PC-9 (cell line): Measurements from ENCODE around the gene LMOD2. TPM values are rescaled to one million over a fixed set of nuclear protein-coding genes. Genes with fewer than 3 reads are reported as not detected.

ENCODE experiments used
- BruUV-seq: library from RNA; stranded (reverse); fragments of 400-500 nt; replicated peaks from 2 replicates; lab custom pipeline; 2021; lab: Mats Ljungman, UMichigan
- CTCF ChIA-PET: fragments of 300-600 bp; sonication (Branson Sonifier 250); formaldehyde crosslinking; loops from one replicate; lab custom pipeline; 2022; ENCODE audit warnings: antibody characterized with exemption; lab: Charles Lee
- POLR2A ChIA-PET: fragments of 300-600 bp; sonication (Branson Sonifier 250); formaldehyde crosslinking; loops from one replicate; lab custom pipeline; 2022; ENCODE audit warnings: antibody characterized with exemption; ENCODE audit not compliant: unreplicated experiment; lab: Charles Lee
- DNase-seq, 2 experiments: peaks; one replicate each; pipeline versions ENCODE4 v3.0.0 to v3.0.0-alpha.2; 2015 to 2022; ENCODE audit warnings: mixed read lengths in 1 of 2
- H2AFZ ChIP-seq: fragments of 200-600 bp; sonication (generic); 2 replicates; pipeline ENCODE4 v1.8.1; 2017; ENCODE audit warnings: antibody characterized with exemption
- H3F3A ChIP-seq: fragments of 200-600 bp; sonication (generic); 2 replicates; pipeline ENCODE4 v1.8.1; 2017; ENCODE audit warnings: antibody characterized with exemption, mild to moderate bottlenecking, low read depth; ENCODE audit not compliant: insufficient read depth
- H3K27ac ChIP-seq: fragments of 200-600 bp; sonication (generic); 2 replicates; pipeline ENCODE4 v1.6.1; 2016; ENCODE audit warnings: mixed run types
- H3K27me3 ChIP-seq: fragments of 200-600 bp; sonication (generic); 2 replicates; pipeline ENCODE4 v1.6.1; 2016; ENCODE audit warnings: low read depth, mixed run types; ENCODE audit not compliant: insufficient read depth
- H3K36me3 ChIP-seq: fragments of 200-600 bp; sonication (generic); 2 replicates; pipeline ENCODE4 v1.6.1; 2016; ENCODE audit warnings: low read depth, mixed run types
- H3K4me1 ChIP-seq: fragments of 200-600 bp; sonication (generic); replicated peaks from 2 replicates; pipeline ENCODE4 v1.6.1; 2016; ENCODE audit warnings: mixed run types; ENCODE audit not compliant: insufficient read depth
- H3K4me2 ChIP-seq: fragments of 200-600 bp; sonication (generic); 2 replicates; pipeline ENCODE4 v1.6.1; 2017; ENCODE audit warnings: mixed run types
- H3K4me3 ChIP-seq: fragments of 200-600 bp; sonication (generic); 2 replicates; pipeline ENCODE4 v1.6.1; 2016; ENCODE audit warnings: mixed run types
- H3K79me2 ChIP-seq: fragments of 200-600 bp; sonication (generic); 2 replicates; pipeline ENCODE4 v1.6.1; 2017; ENCODE audit warnings: low read depth, mixed run types
- H3K9me2 ChIP-seq: fragments of 200-600 bp; sonication (generic); 2 replicates; pipeline ENCODE4 v1.8.1; 2017; ENCODE audit warnings: mild to moderate bottlenecking; ENCODE audit not compliant: insufficient read depth
- H3K9me3 ChIP-seq: fragments of 200-600 bp; sonication (generic); 2 replicates; pipeline ENCODE4 v1.8.1; 2016; ENCODE audit warnings: low read depth; ENCODE audit not compliant: insufficient read depth
- H4K20me1 ChIP-seq: fragments of 200-600 bp; sonication (generic); 2 replicates; pipeline ENCODE4 v1.8.1; 2017; ENCODE audit not compliant: insufficient read depth
- EZH2 ChIP-seq: fragments of 200-600 bp; sonication (generic); IDR thresholded peaks from 2 replicates; pipeline ENCODE4 v1.8.0; 2017; ENCODE audit warnings: antibody characterized with exemption, low read depth
- intact Hi-C: fragments of 100-400 bp; cut with micrococcal nuclease; formaldehyde crosslinking; loops from one replicate; pipeline ENCODE4 v1.10.0; 2022; ENCODE audit not compliant: unreplicated experiment
- total RNA-seq: library from RNA; stranded (reverse); gene quantifications from 2 replicates; pipeline ENCODE4 v1.2.3, GENCODE V29; 2021
- TF ChIP-seq, protein P1 (sequence below): fragments of 200-600 bp; sonication (generic); conservative IDR thresholded peaks from 2 replicates; pipeline ENCODE4 v1.6.1; 2017; ENCODE audit warnings: mixed run types, antibody characterized with exemption, mild to moderate bottlenecking, moderate library complexity

LMOD2 gene
- total RNA-seq, 1 experiment from 2014 or later: not detected

DNA sequence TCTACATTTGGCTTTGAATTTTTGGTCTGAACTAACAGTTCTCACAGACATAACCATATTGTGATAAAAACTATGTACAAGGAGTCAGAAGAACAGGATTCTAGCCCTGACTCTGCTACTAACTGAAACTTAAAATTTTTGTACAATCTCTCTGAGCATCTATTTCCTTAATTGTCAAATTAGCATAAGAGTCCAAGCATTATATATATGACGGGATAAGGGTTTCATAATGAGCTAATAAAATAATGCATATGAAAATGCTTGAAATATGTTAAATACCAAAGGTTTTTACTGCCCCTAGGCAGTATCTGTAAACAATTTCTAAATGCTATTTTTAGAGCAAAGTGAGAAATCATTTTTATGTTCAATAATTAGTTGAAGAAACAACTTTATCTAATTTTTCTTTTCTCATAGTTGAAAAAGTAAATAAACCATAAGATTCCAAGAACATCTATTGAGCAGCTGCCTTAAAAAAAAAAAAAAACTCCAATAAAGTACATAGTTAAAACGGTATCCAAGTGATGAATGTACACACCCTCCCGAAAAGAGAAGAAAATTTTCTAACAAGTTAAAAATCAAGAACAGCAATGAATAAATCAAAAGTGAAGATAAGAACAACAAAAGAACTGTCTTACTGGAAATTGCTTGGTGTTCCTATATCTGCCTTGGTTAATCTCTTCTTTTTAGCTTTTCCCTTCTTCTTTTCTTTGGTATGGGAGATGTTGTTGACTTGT, 40.4 kb downstream of the LMOD2 start:
- CTCF ChIA-PET: interaction anchor here (0.5 kb wide), 1 partner anchor 290 kb away, joined by 4 read pairs; no protein-coding TSS in a partner anchor
- BruUV-seq: no TSS peak

DNA sequence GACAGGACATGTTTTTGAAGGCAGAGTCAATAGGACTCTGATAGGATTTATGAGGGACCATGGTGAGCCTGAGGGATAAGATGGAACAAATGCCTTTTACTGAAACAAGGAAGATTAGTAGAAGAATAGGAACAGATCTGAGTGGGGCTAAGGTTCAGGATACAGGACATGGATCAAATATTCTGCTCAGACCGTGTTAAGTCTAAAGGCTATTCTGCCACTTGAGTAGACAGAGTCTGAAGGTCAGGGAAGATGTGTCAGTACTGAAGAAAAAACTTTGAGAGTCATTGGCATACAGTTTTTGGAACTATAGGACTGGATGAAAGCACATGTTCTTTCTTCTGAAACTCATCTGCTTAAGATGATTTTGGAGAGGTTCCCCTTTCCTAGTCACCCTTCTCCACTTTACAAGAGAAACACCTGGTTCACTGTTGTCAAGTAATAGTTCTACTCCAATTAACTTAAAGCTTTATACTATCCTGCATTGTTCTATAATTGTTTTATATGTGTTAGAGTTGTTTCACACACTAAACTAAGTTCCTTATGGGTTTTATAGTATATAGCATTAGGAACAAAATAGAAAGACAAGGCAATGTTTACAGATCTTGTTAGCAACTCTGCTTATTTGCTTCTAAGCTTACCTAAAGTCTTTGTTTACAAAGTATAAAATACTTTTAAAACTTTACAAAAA, 49.7 kb downstream of the LMOD2 start:
- CTCF ChIA-PET: no interaction called here

More for the DNA sequence above, 40.4 kb downstream of the LMOD2 start:
- Histone ChIP-seq H3K4me1 (no peaks in the 10 kb centered on the region), H3K27me3 (no peaks in the 10 kb centered on the region), H3K36me3 (peaks cover 47% of the 10 kb centered on the region; the same call in 1 of the 2 replicates), H4K20me1 (peaks cover 4% of the 10 kb centered on the region), H3K79me2 (no peaks in the 10 kb centered on the region), H3F3A (peaks cover 3% of the 10 kb centered on the region; the same call in 1 of the 2 replicates), H3K27ac (no peak overlapping the region), H3K4me3 (no peak overlapping the region), H3K9me2 (no peaks in the 10 kb centered on the region), H3K4me2 (no peak overlapping the region), H3K9me3 (no peaks in the 10 kb centered on the region), H2AFZ (no peak overlapping the region)
- intact Hi-C loops: no loop called here
- no peak for DNase-seq
- POLR2A ChIA-PET: no interaction called here
- TF ChIP-seq, protein P1, sequence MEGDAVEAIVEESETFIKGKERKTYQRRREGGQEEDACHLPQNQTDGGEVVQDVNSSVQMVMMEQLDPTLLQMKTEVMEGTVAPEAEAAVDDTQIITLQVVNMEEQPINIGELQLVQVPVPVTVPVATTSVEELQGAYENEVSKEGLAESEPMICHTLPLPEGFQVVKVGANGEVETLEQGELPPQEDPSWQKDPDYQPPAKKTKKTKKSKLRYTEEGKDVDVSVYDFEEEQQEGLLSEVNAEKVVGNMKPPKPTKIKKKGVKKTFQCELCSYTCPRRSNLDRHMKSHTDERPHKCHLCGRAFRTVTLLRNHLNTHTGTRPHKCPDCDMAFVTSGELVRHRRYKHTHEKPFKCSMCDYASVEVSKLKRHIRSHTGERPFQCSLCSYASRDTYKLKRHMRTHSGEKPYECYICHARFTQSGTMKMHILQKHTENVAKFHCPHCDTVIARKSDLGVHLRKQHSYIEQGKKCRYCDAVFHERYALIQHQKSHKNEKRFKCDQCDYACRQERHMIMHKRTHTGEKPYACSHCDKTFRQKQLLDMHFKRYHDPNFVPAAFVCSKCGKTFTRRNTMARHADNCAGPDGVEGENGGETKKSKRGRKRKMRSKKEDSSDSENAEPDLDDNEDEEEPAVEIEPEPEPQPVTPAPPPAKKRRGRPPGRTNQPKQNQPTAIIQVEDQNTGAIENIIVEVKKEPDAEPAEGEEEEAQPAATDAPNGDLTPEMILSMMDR: no peak

DNA sequence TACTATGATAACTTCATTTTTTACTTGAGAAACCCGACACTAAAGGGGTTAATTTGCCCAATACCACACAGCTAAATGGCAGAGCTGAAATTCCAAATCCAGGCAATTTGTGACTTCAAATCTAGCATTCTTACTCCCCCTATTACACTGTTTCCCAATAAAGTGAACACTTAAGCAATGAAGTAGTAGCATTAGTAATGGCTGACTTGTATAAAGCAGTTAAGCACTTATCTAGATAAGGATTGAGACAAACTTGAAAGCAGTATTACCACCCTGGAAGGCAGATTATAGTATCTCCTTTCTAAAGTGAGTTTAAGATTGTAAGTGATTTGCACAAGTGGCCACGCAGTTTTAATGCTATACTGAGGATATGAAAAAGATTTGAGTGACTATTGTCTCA, 53.9 kb downstream of the LMOD2 start:
- TF ChIP-seq, protein P1: no peak
- TF ChIP-seq EZH2: no peak
- intact Hi-C loops: loop anchor here (10.0 kb wide), 1 partner anchor 215 kb away; no protein-coding TSS in a partner anchor
- no TSS peak for BruUV-seq
- no peak overlapping the region for H3K4me2 ChIP-seq
- H3K27me3 ChIP-seq: no peaks in the 10 kb centered on the region
- no peak overlapping the region for H3K4me3 ChIP-seq
- H3K36me3 ChIP-seq: peaks cover 24% of the 10 kb centered on the region; the same call in 1 of the 2 replicates
- CTCF ChIA-PET: no interaction called here
- H4K20me1 ChIP-seq: peaks cover 6% of the 10 kb centered on the region
- H3K4me1 ChIP-seq: 0 out of 2 replicates have a peak, but pooled peaks cover 12% of the 10 kb centered on the region
- no peak for DNase-seq
- peaks cover 12% of the 10 kb centered on the region; the same call in 1 of the 2 replicates for H3F3A ChIP-seq
- H3K9me3 ChIP-seq: no peaks in the 10 kb centered on the region
- no peak overlapping the region for H2AFZ ChIP-seq
- peaks cover 44% of the 10 kb centered on the region for H3K79me2 ChIP-seq
- H3K9me2 ChIP-seq: no peaks in the 10 kb centered on the region
- H3K27ac ChIP-seq: no peak overlapping the region
- POLR2A ChIA-PET: interaction anchor here (0.6 kb wide), 1 partner anchor 137 kb away, joined by 19 read pairs; no protein-coding TSS in a partner anchor

More for the DNA sequence above, 49.7 kb downstream of the LMOD2 start:
- Histone ChIP-seq H3K4me3 (no peak overlapping the region), H3K4me2 (no peak overlapping the region), H3F3A (peaks cover 18% of the 10 kb centered on the region; the same call in 1 of the 2 replicates), H3K27ac (no peak overlapping the region), H2AFZ (no peak overlapping the region), H3K9me3 (no peaks in the 10 kb centered on the region), H3K27me3 (no peaks in the 10 kb centered on the region), H4K20me1 (no peaks in the 10 kb centered on the region; the same call in none of the 2 replicates), H3K79me2 (peaks cover 8% of the 10 kb centered on the region), H3K9me2 (no peaks in the 10 kb centered on the region), H3K36me3 (peaks cover 30% of the 10 kb centered on the region; the same call in 1 of the 2 replicates), H3K4me1 (no peaks in the 10 kb centered on the region)
- intact Hi-C loops: loop anchor here (10.0 kb wide), 1 partner anchor 211 kb away; no protein-coding TSS in a partner anchor
- no TSS peak for BruUV-seq
- TF ChIP-seq, protein P1: no peak
- TF ChIP-seq EZH2: no peak
- no peak for DNase-seq
- POLR2A ChIA-PET: no interaction called here
